Activated T-cell treated with anti-CD3 and anti-CD28 coated beads, Interleukin-2, amount 50 U/mL, for 72 hours (primary cell): ENCODE measurements around the gene MRPS23. TPM values are rescaled to one million over a fixed set of nuclear protein-coding genes. Genes with fewer than 3 reads are reported as not detected.

ENCODE experiments used
- ATAC-seq, 2 donors: fragments of 150-1000 bp; cut with Tn5 transposase; replicated peaks in 1 of 2; 2 replicates each; pipeline ENCODE4 v1.10.0; 2021; ENCODE audit warnings: moderate library complexity in 2 of 2, mild to moderate bottlenecking in 1 of 2
- DNase-seq, 2 donors: peaks; one replicate each; pipeline ENCODE4 v3.0.0; 2021 to 2022; ENCODE audit warnings: mixed read lengths in 1 of 2
- H3K27ac Mint-ChIP-seq: one replicate; pipeline ENCODE4 v1.8.0; 2022; ENCODE audit warnings: mild to moderate bottlenecking, moderate library complexity, mixed read lengths
- H3K27me3 Mint-ChIP-seq: one replicate; pipeline ENCODE4 v1.8.0; 2022; ENCODE audit warnings: low read depth, mixed read lengths
- H3K36me3 Mint-ChIP-seq, 2 donors: one replicate each; pipeline ENCODE4 v1.8.0; 2022; ENCODE audit warnings: mixed read lengths in 2 of 2, mild to moderate bottlenecking in 1 of 2; ENCODE audit not compliant: insufficient read depth in 2 of 2
- H3K4me1 Mint-ChIP-seq: one replicate; pipeline ENCODE4 v1.8.0; 2022; ENCODE audit warnings: low read depth, mixed read lengths
- H3K4me3 Mint-ChIP-seq, 2 donors: one replicate each; pipeline ENCODE4 v1.8.0; 2022; ENCODE audit warnings: mild to moderate bottlenecking in 2 of 2, mixed read lengths in 2 of 2, moderate library complexity in 2 of 2
- H3K9me3 Mint-ChIP-seq, 2 donors: one replicate each; pipeline ENCODE4 v1.8.0; 2022; ENCODE audit warnings: mixed read lengths in 2 of 2
- total RNA-seq, 2 donors: library from RNA; stranded (reverse); gene quantifications; one replicate each; pipeline ENCODE4 v1.2.3, GENCODE V29; 2022

MRPS23 gene
- total RNA-seq, 2 donors from 2014 or later = 43.4 to 52.7 TPM

GRCh38 chr17:57834146-57834741, 15.6 kb downstream of the MRPS23 start:
- Mint-ChIP-seq H3K4me3 (peak overlapping the region; percentile 11 to 53), H3K9me3 (no peaks in the 10 kb centered on the region), H3K27ac (no peak overlapping the region), H3K36me3 (peaks cover 2 to 10% of the 10 kb centered on the region in 2 donors), H3K4me1 (peaks cover 10% of the 10 kb centered on the region), H3K27me3 (no peaks in the 10 kb centered on the region)
- DNase-seq (peak in 1 of 2 donors; percentile 11), ATAC-seq (peak; percentile 26 to 39)

- H3K9me3 Mint-ChIP-seq = no peaks in the 10 kb centered on the region
- ATAC-seq (peak; percentile 75 to 77), DNase-seq (peak; percentile 67 to 72)
- peaks cover 10% of the 10 kb centered on the region for H3K4me1 Mint-ChIP-seq
- no peaks in the 10 kb centered on the region for H3K27me3 Mint-ChIP-seq
- no peak overlapping the region for H3K27ac Mint-ChIP-seq
- peaks cover 2 to 8% of the 10 kb centered on the region in 2 donors for H3K36me3 Mint-ChIP-seq
- H3K4me3 Mint-ChIP-seq = no peak overlapping the region
These were observed 16.5 kb downstream of the MRPS23 start for GRCh38 chr17:57833179-57833939.

- H3K27me3 Mint-ChIP-seq = no peaks in the 10 kb centered on the region
- H3K4me1 Mint-ChIP-seq = peaks cover 10% of the 10 kb centered on the region
- no peak overlapping the region for H3K4me3 Mint-ChIP-seq
- no peak for DNase-seq
- H3K36me3 Mint-ChIP-seq = peaks cover 2 to 5% of the 10 kb centered on the region in 2 donors
- H3K27ac Mint-ChIP-seq = no peak overlapping the region
- ATAC-seq = no peak
- H3K9me3 Mint-ChIP-seq = no peaks in the 10 kb centered on the region
These were observed 17.3 kb downstream of the MRPS23 start for GRCh38 chr17:57832314-57833178.

- H3K27ac Mint-ChIP-seq = no peak overlapping the region
- ATAC-seq (no peak), DNase-seq (no peak)
- H3K4me1 Mint-ChIP-seq = peaks cover 10% of the 10 kb centered on the region
- no peaks in the 10 kb centered on the region for H3K27me3 Mint-ChIP-seq
- no peak overlapping the region for H3K4me3 Mint-ChIP-seq
- H3K9me3 Mint-ChIP-seq = no peaks in the 10 kb centered on the region
- no peaks in the 10 kb centered on the region for H3K36me3 Mint-ChIP-seq
These were observed 19.0 kb downstream of the MRPS23 start for GRCh38 chr17:57830880-57831279.

- Mint-ChIP-seq H3K4me3 (no peak overlapping the region), H3K9me3 (no peaks in the 10 kb centered on the region), H3K27me3 (no peaks in the 10 kb centered on the region), H3K27ac (no peak overlapping the region), H3K36me3 (no peaks in the 10 kb centered on the region), H3K4me1 (no peaks in the 10 kb centered on the region)
- ATAC-seq = no peak
- DNase-seq = no peak
These were observed 26.1 kb downstream of the MRPS23 start for GRCh38 chr17:57823469-57824401.

GRCh38 chr17:57819867-57820266, 30.0 kb downstream of the MRPS23 start:
- Mint-ChIP-seq H3K27me3 (no peaks in the 10 kb centered on the region), H3K4me3 (no peak overlapping the region)
- DNase-seq = no peak

GRCh38 chr17:57819285-57819684, 30.6 kb downstream of the MRPS23 start:
- H3K36me3 Mint-ChIP-seq = no peaks in the 10 kb centered on the region
- no peaks in the 10 kb centered on the region for H3K4me1 Mint-ChIP-seq
- no peak for ATAC-seq
- no peak overlapping the region for H3K27ac Mint-ChIP-seq
- H3K9me3 Mint-ChIP-seq = no peaks in the 10 kb centered on the region
- DNase-seq = no peak
- no peaks in the 10 kb centered on the region for H3K27me3 Mint-ChIP-seq
- H3K4me3 Mint-ChIP-seq = no peak overlapping the region

More at GRCh38 chr17:57819867-57820266, 30.0 kb downstream of the MRPS23 start:
- no peak overlapping the region for H3K27ac Mint-ChIP-seq
- H3K9me3 Mint-ChIP-seq = no peaks in the 10 kb centered on the region
- no peak for ATAC-seq
- H3K4me1 Mint-ChIP-seq = no peaks in the 10 kb centered on the region
- no peaks in the 10 kb centered on the region for H3K36me3 Mint-ChIP-seq

GRCh38 chr17:57818066-57818465, 31.8 kb downstream of the MRPS23 start:
- H3K36me3 Mint-ChIP-seq = no peaks in the 10 kb centered on the region
- ATAC-seq (no peak), DNase-seq (no peak)
- no peaks in the 10 kb centered on the region for H3K4me1 Mint-ChIP-seq
- H3K9me3 Mint-ChIP-seq = no peaks in the 10 kb centered on the region
- H3K4me3 Mint-ChIP-seq = no peak overlapping the region
- no peak overlapping the region for H3K27ac Mint-ChIP-seq
- no peaks in the 10 kb centered on the region for H3K27me3 Mint-ChIP-seq

- Mint-ChIP-seq H3K9me3 (no peaks in the 10 kb centered on the region), H3K27ac (no peak overlapping the region)
- no peak for DNase-seq
These were observed 32.5 kb downstream of the MRPS23 start for GRCh38 chr17:57817299-57817698.

GRCh38 chr17:57814421-57814820, 35.4 kb downstream of the MRPS23 start:
- H3K36me3 Mint-ChIP-seq = no peaks in the 10 kb centered on the region
- H3K4me3 Mint-ChIP-seq = no peak overlapping the region
- no peak for DNase-seq
- peaks cover 26% of the 10 kb centered on the region for H3K27me3 Mint-ChIP-seq
- no peak for ATAC-seq
- H3K9me3 Mint-ChIP-seq = no peaks in the 10 kb centered on the region
- H3K4me1 Mint-ChIP-seq = peaks cover 14% of the 10 kb centered on the region
- no peak overlapping the region for H3K27ac Mint-ChIP-seq

More at GRCh38 chr17:57817299-57817698, 32.5 kb downstream of the MRPS23 start:
- ATAC-seq = no peak
- H3K4me1 Mint-ChIP-seq = no peaks in the 10 kb centered on the region
- no peaks in the 10 kb centered on the region for H3K36me3 Mint-ChIP-seq
- H3K4me3 Mint-ChIP-seq = no peak overlapping the region
- H3K27me3 Mint-ChIP-seq = peaks cover under 1% of the 10 kb centered on the region

GRCh38 chr17:57811638-57812280, 38.1 kb downstream of the MRPS23 start:
- Mint-ChIP-seq H3K4me1 (peaks cover 14% of the 10 kb centered on the region), H3K36me3 (no peaks in the 10 kb centered on the region), H3K27ac (no peak overlapping the region), H3K9me3 (no peaks in the 10 kb centered on the region), H3K27me3 (peaks cover 33% of the 10 kb centered on the region), H3K4me3 (no peak overlapping the region)
- no peak for ATAC-seq
- no peak for DNase-seq
